Femur (tissue), 1 donor: Measurements from ENCODE around the gene LGALS3.

Source experiments
- DNase-seq: peaks from one replicate; pipeline ENCODE4 v3.0.0-alpha.2; 2017

Gene LGALS3

DNA sequence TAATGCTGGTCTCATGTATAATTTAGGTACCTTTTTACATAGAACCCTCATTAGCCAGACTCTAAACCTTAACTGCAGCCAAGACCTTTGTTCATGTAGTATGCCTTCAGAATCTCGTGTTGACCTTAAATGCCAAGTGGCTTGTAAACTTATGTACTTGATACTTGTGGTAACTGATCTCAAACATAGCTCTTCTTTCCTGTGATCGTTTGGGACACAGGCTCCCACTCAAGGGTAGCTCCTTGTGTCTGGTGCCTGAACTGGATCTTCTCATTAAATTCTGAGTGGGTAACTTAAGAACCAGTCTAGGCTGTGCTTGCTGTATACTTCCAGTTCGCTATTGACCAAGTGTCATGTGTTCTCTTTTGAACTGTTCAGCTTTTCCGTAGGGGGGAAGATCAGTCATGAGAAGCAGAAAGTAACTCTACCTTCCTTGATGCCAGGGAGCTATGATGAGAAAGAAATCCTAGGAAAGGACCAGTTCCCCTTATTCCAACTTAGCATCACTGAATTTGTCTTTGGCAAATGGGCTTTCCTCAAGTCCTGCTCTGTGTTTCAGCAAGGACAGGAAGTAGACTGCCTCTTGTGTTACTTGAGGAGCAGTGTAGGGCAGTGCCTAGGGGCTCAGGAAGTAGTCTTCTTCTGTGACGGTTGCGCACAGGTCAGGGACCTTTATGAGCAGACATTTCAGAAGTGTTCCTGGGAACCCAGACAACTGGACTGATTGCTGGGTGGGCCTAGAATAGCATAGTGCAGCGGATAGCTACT, 2.5 kb downstream of the LGALS3 start:
- no peak for DNase-seq

GRCh38 chr14:55133416-55133815, 4.4 kb downstream of the LGALS3 start:
- no peak for DNase-seq

GRCh38 chr14:55136241-55136640, 7.2 kb downstream of the LGALS3 start:
- no peak for DNase-seq

- DNase-seq: peak; percentile 93
These were observed 8.1 kb downstream of the LGALS3 start for GRCh38 chr14:55136885-55137786.

DNA sequence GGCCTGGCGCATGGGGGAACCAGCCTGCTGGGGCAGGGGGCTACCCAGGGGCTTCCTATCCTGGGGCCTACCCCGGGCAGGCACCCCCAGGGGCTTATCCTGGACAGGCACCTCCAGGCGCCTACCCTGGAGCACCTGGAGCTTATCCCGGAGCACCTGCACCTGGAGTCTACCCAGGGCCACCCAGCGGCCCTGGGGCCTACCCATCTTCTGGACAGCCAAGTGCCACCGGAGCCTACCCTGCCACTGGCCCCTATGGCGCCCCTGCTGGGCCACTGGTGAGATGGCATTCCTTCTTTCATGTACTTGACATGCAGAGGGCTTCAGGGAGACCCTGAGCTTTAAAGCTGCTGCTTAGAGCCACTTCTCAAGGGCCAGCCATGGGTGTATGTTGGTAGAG, 9.0 kb downstream of the LGALS3 start:
- no peak for DNase-seq

DNA sequence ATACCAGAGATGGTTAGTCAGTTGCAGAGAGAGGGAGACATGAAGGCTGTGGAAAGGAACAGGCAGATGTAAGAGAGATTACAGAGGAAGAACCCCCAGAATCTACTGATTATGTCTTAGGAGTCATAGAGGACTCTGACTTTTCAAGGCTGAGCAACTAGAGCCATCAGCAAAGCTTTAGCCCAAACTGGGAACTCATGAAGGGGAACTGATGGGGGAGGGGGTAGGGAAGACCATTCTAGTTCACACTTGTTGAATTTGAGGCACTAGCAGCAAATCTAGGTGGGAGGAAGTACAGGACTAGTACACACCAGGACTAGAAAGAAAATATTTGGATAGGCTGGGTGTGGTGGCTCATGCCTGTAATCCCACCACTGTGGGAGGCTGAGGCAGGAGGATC, 10.1 kb downstream of the LGALS3 start:
- DNase-seq: no peak

DNA sequence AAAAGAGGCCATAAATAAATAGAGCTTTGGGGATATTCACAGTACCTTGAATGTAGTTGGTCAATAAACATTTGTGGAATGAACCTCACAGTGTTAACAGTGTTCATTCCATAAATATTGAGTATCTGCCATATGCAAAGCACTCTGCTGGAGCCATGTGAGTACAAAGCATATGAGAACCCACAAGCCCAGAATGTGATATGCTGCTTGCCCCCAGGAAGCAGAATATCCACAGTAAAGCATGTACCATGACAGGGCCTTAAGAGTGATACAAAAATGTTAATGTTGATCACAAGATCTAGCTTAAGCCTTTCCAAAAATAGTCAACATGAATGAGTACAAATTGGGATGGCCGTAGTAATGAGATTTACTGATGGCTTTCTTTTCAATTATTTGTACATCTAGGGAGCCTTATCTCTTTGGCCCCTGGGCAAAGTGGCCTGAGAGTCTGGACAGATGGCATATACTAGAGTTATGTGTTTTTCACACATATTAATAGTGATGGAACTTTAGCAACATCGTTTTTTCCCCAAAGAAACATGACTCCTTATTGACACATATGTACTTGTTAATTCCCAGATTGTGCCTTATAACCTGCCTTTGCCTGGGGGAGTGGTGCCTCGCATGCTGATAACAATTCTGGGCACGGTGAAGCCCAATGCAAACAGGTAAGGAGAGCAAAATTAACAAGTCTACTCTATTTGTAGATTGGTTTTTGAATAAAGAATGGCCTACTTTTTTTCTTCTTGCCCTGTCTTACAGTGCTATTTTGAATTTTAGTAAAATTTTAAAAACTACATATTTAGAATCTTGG, 10.9 kb downstream of the LGALS3 start:
- no peak for DNase-seq

DNA sequence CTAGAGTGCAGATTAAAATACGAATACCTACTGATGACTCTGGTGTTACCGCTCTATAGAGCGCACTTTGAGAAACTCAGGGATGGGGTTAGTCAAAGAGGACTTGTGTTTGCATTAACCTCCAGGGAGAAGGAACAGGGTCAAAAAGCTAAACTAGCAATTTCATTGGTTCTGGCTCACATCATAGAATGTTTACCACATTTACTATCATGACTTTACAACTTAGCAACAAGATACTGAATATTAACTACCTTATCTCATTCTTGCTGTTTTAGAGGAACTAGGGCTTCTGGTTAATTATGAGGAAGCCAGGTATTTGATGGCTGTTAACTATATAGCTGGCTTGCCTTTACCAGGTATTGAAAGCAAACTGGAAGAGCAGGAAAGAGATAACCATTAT, 12.8 kb downstream of the LGALS3 start:
- no peak for DNase-seq

GRCh38 chr14:55142466-55142865, 13.4 kb downstream of the LGALS3 start:
- DNase-seq: no peak

DNA sequence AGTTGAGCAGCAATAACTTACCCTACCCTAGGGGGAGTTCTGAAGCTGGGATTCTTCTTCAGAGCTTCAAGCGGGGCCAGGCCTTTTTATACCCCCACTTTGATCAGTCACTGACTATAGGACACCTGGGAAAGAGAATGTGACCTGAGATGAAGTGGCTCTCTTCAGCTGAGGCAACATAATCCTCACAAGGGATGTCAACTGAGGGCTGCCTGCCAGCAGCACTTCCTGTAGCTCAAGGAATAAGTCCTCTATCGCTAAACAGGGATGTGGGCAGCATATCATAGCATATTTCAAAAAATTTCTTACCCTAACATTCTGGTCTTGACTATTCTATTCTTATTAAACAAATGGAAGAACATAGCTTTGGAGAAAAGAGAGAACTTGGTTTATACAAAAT, 17.4 kb downstream of the LGALS3 start:
- DNase-seq: no peak

GRCh38 chr14:55151601-55152000, 22.5 kb downstream of the LGALS3 start:
- DNase-seq: no peak

- DNase-seq: no peak
These were observed 23.2 kb downstream of the LGALS3 start for GRCh38 chr14:55152052-55152753.

GRCh38 chr14:55153951-55154350, 24.9 kb downstream of the LGALS3 start:
- no peak for DNase-seq

GRCh38 chr14:55157080-55157479, 28.0 kb downstream of the LGALS3 start:
- DNase-seq: no peak

DNA sequence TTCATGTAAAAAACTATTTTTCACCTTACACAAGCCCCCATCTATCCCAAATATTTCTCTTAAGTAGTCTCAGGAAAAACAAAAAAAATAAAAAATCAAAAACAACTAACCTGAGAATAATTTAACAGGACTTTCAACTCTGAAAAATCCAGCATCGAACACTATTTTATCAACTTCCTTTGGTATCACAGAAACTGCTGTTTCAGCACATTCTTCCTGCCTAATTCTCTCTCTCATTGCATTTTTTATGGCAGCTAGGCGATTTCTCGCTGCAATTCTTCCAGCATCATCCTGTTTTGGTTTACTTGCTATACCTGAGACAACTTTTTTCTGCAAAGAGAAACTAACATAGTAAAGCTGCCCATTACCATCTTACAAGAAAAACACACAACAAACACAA, 29.4 kb downstream of the LGALS3 start:
- DNase-seq: no peak

DNA sequence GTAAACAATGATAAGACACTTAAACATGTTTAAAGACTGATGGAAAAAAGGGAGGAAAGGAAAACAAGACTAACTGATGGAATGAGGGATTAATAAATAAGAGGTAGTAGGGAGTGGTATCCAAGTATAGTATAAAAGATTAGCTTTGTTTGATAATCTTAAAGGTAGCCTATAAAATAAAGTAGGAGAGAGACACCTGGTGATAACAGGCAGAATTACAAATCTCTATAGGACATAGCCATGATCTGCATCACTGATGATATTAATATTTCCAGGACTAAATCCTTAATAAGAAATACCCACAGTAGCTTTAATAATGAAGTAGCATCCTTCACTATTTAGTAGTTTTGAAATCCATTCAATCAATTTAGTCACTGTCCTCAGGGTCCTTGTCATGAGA, 31.9 kb downstream of the LGALS3 start:
- no peak for DNase-seq

GRCh38 chr14:55170526-55170925, 41.5 kb downstream of the LGALS3 start:
- no peak for DNase-seq

DNA sequence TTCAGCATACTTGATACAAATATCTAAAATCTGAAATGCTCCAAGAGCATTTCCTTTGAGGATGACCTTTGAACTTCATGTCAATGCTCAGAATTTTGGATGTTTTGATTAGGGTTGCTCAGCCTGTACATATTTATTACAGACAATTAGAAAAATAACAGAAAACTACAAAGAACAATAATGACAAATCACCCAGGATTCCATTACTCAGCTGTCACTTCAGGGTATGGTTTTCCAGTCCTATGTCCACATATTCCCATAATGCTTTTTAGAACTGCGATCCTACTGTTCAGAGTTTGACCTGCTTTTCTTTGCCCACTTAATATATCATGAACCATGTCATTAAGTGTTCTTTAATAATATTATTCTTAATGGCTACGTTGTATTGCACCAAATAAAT, 51.0 kb downstream of the LGALS3 start:
- no peak for DNase-seq

DNA sequence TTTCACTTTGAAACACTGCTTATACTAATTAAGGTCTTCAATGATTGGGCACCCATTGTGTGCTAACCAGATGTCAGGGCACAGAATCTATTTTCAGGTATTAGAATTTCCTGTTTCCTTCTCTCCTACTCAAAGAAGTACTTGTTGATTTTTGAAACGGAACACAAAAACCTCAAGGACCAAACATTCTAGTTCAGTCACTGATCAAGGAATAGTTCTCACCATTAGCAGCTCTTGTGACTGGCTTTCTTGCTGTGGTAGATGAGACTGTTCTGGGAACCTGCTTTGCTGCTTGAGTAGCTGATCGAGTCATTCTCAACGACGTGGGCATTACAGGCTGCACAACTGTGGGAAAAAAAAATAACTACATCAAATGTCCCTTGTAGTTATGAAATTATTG, 51.4 kb downstream of the LGALS3 start:
- DNase-seq: no peak

GRCh38 chr14:55188686-55189295, 59.7 kb downstream of the LGALS3 start:
- DNase-seq: no peak

- DNase-seq: no peak
These were observed 61.8 kb downstream of the LGALS3 start for GRCh38 chr14:55190906-55191202.
